B cell (primary cell): ENCODE measurements around the gene CDH13.

Experiments used
- EZH2 ChIP-seq: IDR thresholded peaks from 2 replicates; pipeline ENCODE4 v1.6.1; 2012; ENCODE audit warnings: borderline replicate concordance, low read depth, mild to moderate bottlenecking, moderate library complexity, low read length; ENCODE audit not compliant: insufficient read depth, poor library complexity, severe bottlenecking
- TF ChIP-seq, protein P1 (sequence below): fragments of 200-600 bp; IDR thresholded peaks from one replicate; pipeline ENCODE4 v1.8.0; 2022; ENCODE audit warnings: antibody characterized with exemption, mild to moderate bottlenecking

DNA sequence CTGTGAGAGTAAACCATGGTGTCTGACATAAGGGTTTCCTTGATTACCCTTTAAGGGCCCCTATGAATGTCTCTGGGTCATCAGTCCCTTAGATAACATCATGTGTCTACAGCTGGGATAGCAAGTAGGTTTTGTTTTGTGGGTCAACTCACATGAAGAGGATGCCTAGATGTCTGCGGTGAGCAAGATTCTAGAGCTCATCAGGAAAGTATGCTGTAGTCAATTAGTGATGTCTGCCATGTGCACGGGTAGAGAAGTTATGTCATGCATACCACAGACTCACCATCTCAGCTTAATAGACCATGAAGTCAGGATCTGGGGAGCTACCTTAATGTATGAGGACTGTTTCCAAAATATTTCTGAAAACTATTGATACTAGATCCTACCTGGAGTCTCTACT, 57.5 kb downstream of the CDH13 start:
- TF ChIP-seq, protein P1, sequence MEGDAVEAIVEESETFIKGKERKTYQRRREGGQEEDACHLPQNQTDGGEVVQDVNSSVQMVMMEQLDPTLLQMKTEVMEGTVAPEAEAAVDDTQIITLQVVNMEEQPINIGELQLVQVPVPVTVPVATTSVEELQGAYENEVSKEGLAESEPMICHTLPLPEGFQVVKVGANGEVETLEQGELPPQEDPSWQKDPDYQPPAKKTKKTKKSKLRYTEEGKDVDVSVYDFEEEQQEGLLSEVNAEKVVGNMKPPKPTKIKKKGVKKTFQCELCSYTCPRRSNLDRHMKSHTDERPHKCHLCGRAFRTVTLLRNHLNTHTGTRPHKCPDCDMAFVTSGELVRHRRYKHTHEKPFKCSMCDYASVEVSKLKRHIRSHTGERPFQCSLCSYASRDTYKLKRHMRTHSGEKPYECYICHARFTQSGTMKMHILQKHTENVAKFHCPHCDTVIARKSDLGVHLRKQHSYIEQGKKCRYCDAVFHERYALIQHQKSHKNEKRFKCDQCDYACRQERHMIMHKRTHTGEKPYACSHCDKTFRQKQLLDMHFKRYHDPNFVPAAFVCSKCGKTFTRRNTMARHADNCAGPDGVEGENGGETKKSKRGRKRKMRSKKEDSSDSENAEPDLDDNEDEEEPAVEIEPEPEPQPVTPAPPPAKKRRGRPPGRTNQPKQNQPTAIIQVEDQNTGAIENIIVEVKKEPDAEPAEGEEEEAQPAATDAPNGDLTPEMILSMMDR, result no peak
- no peak for TF ChIP-seq EZH2
